GM12878 (cell line): ENCODE data around the gene ADM. TPM values are rescaled to one million over a fixed set of nuclear protein-coding genes. Genes with fewer than 3 reads are reported as not detected.

Experiments used
- ATAC-seq: fragments of 200-7000 bp; cut with Tn5 transposase; 3 replicates; pipeline ENCODE4 v1.9.1; 2020; ENCODE audit warnings: mild to moderate bottlenecking, moderate library complexity
- BruUV-seq: library from RNA; stranded (reverse); fragments of 400-500 nt; replicated peaks from 2 replicates; lab custom pipeline; 2021; lab: Mats Ljungman, UMichigan
- CTCF ChIA-PET: fragments of 300-600 bp; sonication (Branson Sonifier 250); formaldehyde crosslinking; extraction: SDS; loops from one replicate; lab custom pipeline; 2021; ENCODE audit warnings: inconsistent platforms; lab: Yijun Ruan, JAX
- POLR2A ChIA-PET: fragments of 350-600 bp; formaldehyde crosslinking; extraction: SDS; loops from one replicate; lab custom pipeline; 2021; ENCODE audit warnings: inconsistent platforms; lab: Charles Lee
- RAD21 ChIA-PET: fragments of 300-600 bp; sonication (Branson Sonifier 250); formaldehyde crosslinking; loops from one replicate; lab custom pipeline; 2023; ENCODE audit warnings: antibody characterized with exemption; ENCODE audit not compliant: unreplicated experiment; lab: Charles Lee
- SMC1A ChIA-PET: fragments of 300-600 bp; sonication (Branson Sonifier 250); formaldehyde crosslinking; loops from one replicate; lab custom pipeline; 2023; ENCODE audit not compliant: unreplicated experiment, uncharacterized antibody; lab: Charles Lee
- DNase-seq: peaks from one replicate; pipeline ENCODE4 v3.0.0-alpha.2; 2011; ENCODE audit warnings: low read depth, low spot score
- FAIRE-seq: peaks from 3 replicates; lab custom pipeline; 2011; peaks lifted over from hg19 to GRCh38; lab: Jason Lieb, UNC
- H2AFZ ChIP-seq: 2 replicates; pipeline ENCODE4 v1.6.0; 2011; ENCODE audit warnings: low read depth, low read length, control low read depth; ENCODE audit not compliant: control insufficient read depth
- H3K27ac ChIP-seq: 2 replicates; pipeline ENCODE4 v1.5.1; 2011; ENCODE audit warnings: control low read depth; ENCODE audit not compliant: control insufficient read depth, insufficient read depth
- H3K27me3 ChIP-seq, 2 experiments: replicated peaks in 1 of 2; 2 replicates each; pipeline versions ENCODE4 v1.6.0 to v1.6.1; 2011; ENCODE audit warnings: low read length in 1 of 2; ENCODE audit not compliant: control insufficient read depth in 2 of 2, insufficient read depth in 2 of 2
- H3K36me3 ChIP-seq, 2 experiments: 2 replicates each; pipeline ENCODE4 v1.5.1; 2011; ENCODE audit warnings: low read length in 1 of 2; ENCODE audit not compliant: control insufficient read depth in 2 of 2, insufficient read depth in 2 of 2
- H3K4me1 ChIP-seq: 2 replicates; pipeline ENCODE4 v1.6.1; 2011; ENCODE audit warnings: mild to moderate bottlenecking, low read length, moderate library complexity, mixed read lengths; ENCODE audit not compliant: control insufficient read depth, insufficient read depth
- H3K4me2 ChIP-seq: 2 replicates; pipeline ENCODE4 v1.6.0; 2011; ENCODE audit warnings: control low read depth; ENCODE audit not compliant: control insufficient read depth, insufficient read depth
- H3K4me3 ChIP-seq: fragments of 200-600 bp; sonication (generic); 2 replicates; pipeline ENCODE4 v1.5.1; 2016
- H3K79me2 ChIP-seq: 2 replicates; pipeline ENCODE4 v1.6.0; 2011; ENCODE audit warnings: low read length; ENCODE audit not compliant: control insufficient read depth, insufficient read depth
- H3K9ac ChIP-seq: 2 replicates; pipeline ENCODE4 v1.8.0; 2011; ENCODE audit warnings: low read length, control low read depth, mixed read lengths; ENCODE audit not compliant: control insufficient read depth, insufficient read depth
- H3K9me3 ChIP-seq: replicated peaks from 3 replicates; pipeline ENCODE4 v1.5.1; 2011; ENCODE audit warnings: mild to moderate bottlenecking, low read length; ENCODE audit not compliant: control insufficient read depth, insufficient read depth
- H4K20me1 ChIP-seq: 2 replicates; pipeline ENCODE4 v1.6.0; 2011; ENCODE audit not compliant: control insufficient read depth, insufficient read depth
- BRCA1 ChIP-seq: IDR thresholded peaks from 2 replicates; pipeline ENCODE4 v1.6.1; 2011; ENCODE audit warnings: low read depth, low read length, improper control_type of control experiment
- CEBPB ChIP-seq, 2 experiments: fragments of 150-350 bp in 1 of 2; IDR thresholded peaks; 2 replicates each; pipeline ENCODE4 v1.6.1; 2012 to 2014; ENCODE audit warnings: low read depth in 2 of 2, low read length in 2 of 2, borderline replicate concordance in 1 of 2, inconsistent platforms in 1 of 2
- CHD1 ChIP-seq: IDR thresholded peaks from 2 replicates; pipeline ENCODE4 v1.6.1; 2012; ENCODE audit warnings: low read depth, low read length, improper control_type of control experiment
- CREB1 ChIP-seq: IDR thresholded peaks from 2 replicates; pipeline ENCODE4 v1.6.1; 2012; ENCODE audit warnings: low read depth, mild to moderate bottlenecking, inconsistent platforms
- ESRRA ChIP-seq: IDR thresholded peaks from 2 replicates; pipeline ENCODE4 v1.6.1; 2012; ENCODE audit warnings: mild to moderate bottlenecking, low read length, improper control_type of control experiment
- KDM1A ChIP-seq: fragments of 200-600 bp; sonication (generic); IDR thresholded peaks from 2 replicates; pipeline ENCODE4 v1.6.1; 2016; ENCODE audit warnings: borderline replicate concordance
- MEF2A ChIP-seq: IDR thresholded peaks from 2 replicates; pipeline ENCODE4 v1.6.1; 2011; ENCODE audit warnings: low read depth, mild to moderate bottlenecking, low read length, moderate library complexity; ENCODE audit not compliant: insufficient read depth
- NFYB ChIP-seq: IDR thresholded peaks from 2 replicates; pipeline ENCODE4 v1.6.1; 2011; ENCODE audit warnings: low read depth, mild to moderate bottlenecking, low read length, improper control_type of control experiment, moderate library complexity; ENCODE audit not compliant: insufficient read depth
- NR2C2 ChIP-seq: IDR thresholded peaks from 2 replicates; pipeline ENCODE4 v1.6.1; 2011; ENCODE audit warnings: borderline replicate concordance, low read depth; ENCODE audit not compliant: control insufficient read depth, insufficient read length
- PML ChIP-seq: IDR thresholded peaks from 2 replicates; pipeline ENCODE4 v1.6.1; 2012; ENCODE audit warnings: low read length, inconsistent platforms
- RUNX3 ChIP-seq: IDR thresholded peaks from 2 replicates; pipeline ENCODE4 v1.6.1; 2012; ENCODE audit warnings: low read length, inconsistent platforms
- SIN3A ChIP-seq: IDR thresholded peaks from 2 replicates; pipeline ENCODE4 v1.6.1; 2012; ENCODE audit warnings: low read depth, low read length, improper control_type of control experiment
- SMAD1 ChIP-seq: fragments of 450-650 bp; IDR thresholded peaks from 2 replicates; pipeline ENCODE4 v1.6.1; 2018; ENCODE audit warnings: mild to moderate bottlenecking, low read depth; ENCODE audit not compliant: partially characterized antibody
- ZZZ3 ChIP-seq: IDR thresholded peaks from 2 replicates; pipeline ENCODE4 v1.6.1; 2011; ENCODE audit warnings: low read depth; ENCODE audit not compliant: control insufficient read depth, insufficient read length
- whole genome bisulfite sequencing: methylation state at CpG from one replicate; pipeline ENCODE4 v1.1.6; 2016; ENCODE audit warnings: low lambda C conversion rate; ENCODE audit not compliant: insufficient replicate concordance, insufficient coverage; ENCODE audit errors: missing lambda C conversion rate; 5-methylcytosine and 5-hydroxymethylcytosine counted together
- in situ Hi-C: fragments of 300-500 bp; cut with MboI; formaldehyde crosslinking; loops from 9 replicates; pipeline ENCODE4 v1.14.3; 2018; ENCODE audit warnings: mixed read lengths
- intact Hi-C: fragments of 100-400 bp; cut with micrococcal nuclease; formaldehyde crosslinking; loops from one replicate; pipeline ENCODE4 v1.14.2; 2022; ENCODE audit not compliant: unreplicated experiment
- polyA plus RNA-seq, 11 experiments: library from polyadenylated mRNA; depleted of rRNA in 4 of 11; unstranded in 6 of 11; stranded (reverse) in 5 of 11; fragments of >200 nt; fragmentation: Nextera tagmentation in 4 of 11; fragmentation: Illumina TruSeq in 1 of 11; extraction: Ambion mirVana in 4 of 11; extraction: Trizol in 1 of 11; gene quantifications; 1 replicate in 1 of 11; 2 replicates in 10 of 11; pipeline versions ENCODE4 v1.2.1 to v1.2.3, GENCODE V29; 2011 to 2016; ENCODE audit warnings: inconsistent platforms in 2 of 11, missing spikeins in 2 of 11, low read depth in 1 of 11
- total RNA-seq, 4 experiments: library from RNA; depleted of rRNA in 3 of 4; stranded (reverse); fragments of >200 nt in 3 of 4; fragmentation: Illumina TruSeq in 1 of 4; extraction: Trizol in 1 of 4; gene quantifications; 2 replicates each; pipeline versions ENCODE4 v1.2.1 to v1.2.3, GENCODE V29; 2013 to 2021
- TF ChIP-seq, protein P1 (sequence below): fragments of 450-650 bp; IDR thresholded peaks from 2 replicates; pipeline ENCODE4 v1.6.1; 2014; ENCODE audit warnings: mild to moderate bottlenecking
- TF ChIP-seq, protein P2 (sequence below): IDR thresholded peaks from 2 replicates; pipeline ENCODE4 v1.6.1; 2012; ENCODE audit warnings: low read depth, low read length, improper control_type of control experiment
- TF ChIP-seq, protein P3 (sequence below), 3 experiments: IDR thresholded peaks in 2 of 3; conservative IDR thresholded peaks in 1 of 3; 2 replicates each; pipeline ENCODE4 v1.5.1; 2011; ENCODE audit warnings: low read depth in 3 of 3, low read length in 3 of 3, mild to moderate bottlenecking in 3 of 3, control low read depth in 2 of 3, moderate library complexity in 2 of 3, inconsistent platforms in 1 of 3, mixed read lengths in 1 of 3; ENCODE audit not compliant: control insufficient read depth in 2 of 3, insufficient read depth in 1 of 3; ENCODE audit errors: extremely low read depth in 1 of 3

Gene ADM
- total and polyA plus RNA-seq, 10 of the 15 experiments (the other 5 are each of a cell fraction or from before 2014, with no cell fraction given), result 0.11 to 4.2 (median 0.21) TPM; not detected in 7

DNA sequence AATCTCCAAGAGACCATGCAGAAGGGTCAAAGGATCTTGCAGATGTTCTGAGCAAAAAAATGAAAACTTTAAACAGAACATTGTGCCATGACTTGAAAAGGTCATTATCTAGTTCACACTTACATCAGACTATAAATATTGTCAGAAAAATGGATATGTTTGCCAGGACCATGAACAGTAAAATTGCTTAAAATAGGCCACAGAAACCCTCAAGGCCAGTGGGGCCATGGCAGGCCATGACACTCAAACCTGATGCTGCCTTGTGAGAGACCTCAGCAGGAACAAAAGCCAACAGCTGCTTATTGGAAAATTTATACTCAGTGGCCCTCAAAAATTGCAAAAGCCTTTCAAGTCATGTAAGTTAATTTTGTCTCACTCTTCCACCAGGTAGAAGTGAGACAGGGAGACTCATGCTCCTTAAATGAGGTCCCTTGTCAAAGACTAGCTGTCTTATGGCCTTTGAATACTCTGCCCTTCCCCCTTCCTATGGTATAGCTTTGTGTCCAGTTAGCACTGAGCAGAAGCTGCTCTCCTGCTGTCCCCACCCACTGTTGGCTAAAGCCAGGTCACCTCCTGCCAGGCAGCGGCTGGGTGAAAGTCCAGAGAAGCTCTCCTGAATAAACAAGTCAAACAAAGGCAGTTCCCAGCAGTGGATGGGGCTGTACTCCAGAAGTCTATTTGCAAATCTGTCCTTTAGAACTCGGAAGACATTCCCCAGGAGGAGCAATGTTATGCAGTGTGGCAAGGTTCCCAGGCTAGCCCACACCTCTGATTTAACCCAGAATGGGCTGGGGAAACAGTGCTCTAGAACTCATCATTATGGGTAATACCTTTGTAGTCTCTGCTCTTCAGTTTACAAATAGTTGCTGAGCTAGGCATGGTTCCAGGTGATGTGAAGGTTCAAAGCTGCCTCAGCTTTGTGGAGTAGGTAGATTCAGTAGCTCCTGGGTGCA lies 21.4 kb downstream of the ADM start:
- ChIA-PET SMC1A (interaction anchor here (0.6 to 6.5 kb wide), 12 partner anchors 12 to 465 kb away, joined by 3 to 55 read pairs (median 6); partner anchors contain the start of gene ADM), POLR2A (interaction anchor here (0.5 to 0.7 kb wide), 2 partner anchors 52 to 114 kb away, joined by 3 read pairs; no protein-coding TSS in a partner anchor), RAD21 (interaction anchor here (0.9 to 3.2 kb wide), 7 partner anchors 8 to 119 kb away, joined by 3 to 14 read pairs (median 6); no protein-coding TSS in a partner anchor), CTCF (interaction anchor here (0.7 to 4.6 kb wide), 11 partner anchors 10 to 577 kb away, joined by 3 to 52 read pairs (median 4); no protein-coding TSS in a partner anchor)
- no peak overlapping the region for H3K4me2 ChIP-seq
- no peak overlapping the region for H3K9ac ChIP-seq
- no peaks in the 10 kb centered on the region for H3K4me1 ChIP-seq
- no peaks in the 10 kb centered on the region for H3K9me3 ChIP-seq
- no peak overlapping the region for H3K4me3 ChIP-seq
- H3K27me3 ChIP-seq, result 0 out of 4 replicates have a peak, but pooled peaks cover 0 to 1% of the 10 kb centered on the region in 2 experiments
- WGBS, result 40% methylated on average over 2 of the region's 2 CpGs
- FAIRE-seq (no peak), ATAC-seq (no peak), DNase-seq (no peak)
- no peaks in the 10 kb centered on the region for H3K36me3 ChIP-seq
- in situ Hi-C loops (loop anchor here (10.0 kb wide), 1 partner anchor 561 kb away; no protein-coding TSS in a partner anchor), intact Hi-C loops (no loop called here)
- H2AFZ ChIP-seq, result no peak overlapping the region
- H4K20me1 ChIP-seq, result no peaks in the 10 kb centered on the region
- H3K27ac ChIP-seq, result no peak overlapping the region
- no TSS peak for BruUV-seq
- H3K79me2 ChIP-seq, result no peaks in the 10 kb centered on the region
- TF ChIP-seq, protein P1, sequence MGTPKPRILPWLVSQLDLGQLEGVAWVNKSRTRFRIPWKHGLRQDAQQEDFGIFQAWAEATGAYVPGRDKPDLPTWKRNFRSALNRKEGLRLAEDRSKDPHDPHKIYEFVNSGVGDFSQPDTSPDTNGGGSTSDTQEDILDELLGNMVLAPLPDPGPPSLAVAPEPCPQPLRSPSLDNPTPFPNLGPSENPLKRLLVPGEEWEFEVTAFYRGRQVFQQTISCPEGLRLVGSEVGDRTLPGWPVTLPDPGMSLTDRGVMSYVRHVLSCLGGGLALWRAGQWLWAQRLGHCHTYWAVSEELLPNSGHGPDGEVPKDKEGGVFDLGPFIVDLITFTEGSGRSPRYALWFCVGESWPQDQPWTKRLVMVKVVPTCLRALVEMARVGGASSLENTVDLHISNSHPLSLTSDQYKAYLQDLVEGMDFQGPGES, result no peak
- no peak for TF ChIP-seq RUNX3
- TF ChIP-seq SMAD1, result no peak
- no peak for TF ChIP-seq SIN3A
- TF ChIP-seq PML, result no peak
- TF ChIP-seq MEF2A, result no peak
- no peak for TF ChIP-seq BRCA1
- TF ChIP-seq NFYB, result no peak
- TF ChIP-seq NR2C2, result no peak
- TF ChIP-seq, protein P2, sequence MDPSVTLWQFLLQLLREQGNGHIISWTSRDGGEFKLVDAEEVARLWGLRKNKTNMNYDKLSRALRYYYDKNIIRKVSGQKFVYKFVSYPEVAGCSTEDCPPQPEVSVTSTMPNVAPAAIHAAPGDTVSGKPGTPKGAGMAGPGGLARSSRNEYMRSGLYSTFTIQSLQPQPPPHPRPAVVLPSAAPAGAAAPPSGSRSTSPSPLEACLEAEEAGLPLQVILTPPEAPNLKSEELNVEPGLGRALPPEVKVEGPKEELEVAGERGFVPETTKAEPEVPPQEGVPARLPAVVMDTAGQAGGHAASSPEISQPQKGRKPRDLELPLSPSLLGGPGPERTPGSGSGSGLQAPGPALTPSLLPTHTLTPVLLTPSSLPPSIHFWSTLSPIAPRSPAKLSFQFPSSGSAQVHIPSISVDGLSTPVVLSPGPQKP, result no peak
- TF ChIP-seq CHD1, result no peak
- no peak for TF ChIP-seq KDM1A
- TF ChIP-seq, protein P3, sequence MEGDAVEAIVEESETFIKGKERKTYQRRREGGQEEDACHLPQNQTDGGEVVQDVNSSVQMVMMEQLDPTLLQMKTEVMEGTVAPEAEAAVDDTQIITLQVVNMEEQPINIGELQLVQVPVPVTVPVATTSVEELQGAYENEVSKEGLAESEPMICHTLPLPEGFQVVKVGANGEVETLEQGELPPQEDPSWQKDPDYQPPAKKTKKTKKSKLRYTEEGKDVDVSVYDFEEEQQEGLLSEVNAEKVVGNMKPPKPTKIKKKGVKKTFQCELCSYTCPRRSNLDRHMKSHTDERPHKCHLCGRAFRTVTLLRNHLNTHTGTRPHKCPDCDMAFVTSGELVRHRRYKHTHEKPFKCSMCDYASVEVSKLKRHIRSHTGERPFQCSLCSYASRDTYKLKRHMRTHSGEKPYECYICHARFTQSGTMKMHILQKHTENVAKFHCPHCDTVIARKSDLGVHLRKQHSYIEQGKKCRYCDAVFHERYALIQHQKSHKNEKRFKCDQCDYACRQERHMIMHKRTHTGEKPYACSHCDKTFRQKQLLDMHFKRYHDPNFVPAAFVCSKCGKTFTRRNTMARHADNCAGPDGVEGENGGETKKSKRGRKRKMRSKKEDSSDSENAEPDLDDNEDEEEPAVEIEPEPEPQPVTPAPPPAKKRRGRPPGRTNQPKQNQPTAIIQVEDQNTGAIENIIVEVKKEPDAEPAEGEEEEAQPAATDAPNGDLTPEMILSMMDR (IDR thresholded peaks at IDR 0.05 in 2 of 3, conservative IDR thresholded peaks at IDR 0.05 in 1 of 3; ENCODE audit: control insufficient read depth in 2 of 3, extremely low read depth in 1 of 3, insufficient read depth in 1 of 3, low read depth in 3 of 3, low read length in 3 of 3), result no peak
- no peak for TF ChIP-seq CREB1
- no peak for TF ChIP-seq ESRRA
- TF ChIP-seq CEBPB (IDR thresholded peaks at IDR 0.05; ENCODE audit: borderline replicate concordance in 1 of 2, low read depth in 2 of 2, low read length in 2 of 2), result no peak
- TF ChIP-seq ZZZ3, result no peak
